ENCODE measurements around the gene TMEM72. TPM values are rescaled to one million over a fixed set of nuclear protein-coding genes. Genes with fewer than 3 reads are reported as not detected.
A peak's percentile ranks its signal among the peaks of the same experiment; 100 is the strongest.

The TMEM72 gene
- total and polyA plus RNA-seq, 2 of the 13 experiments (the other 11 are each of a cell fraction or from before 2014, with no cell fraction given), result 0.04 TPM; not detected in 1

DNA sequence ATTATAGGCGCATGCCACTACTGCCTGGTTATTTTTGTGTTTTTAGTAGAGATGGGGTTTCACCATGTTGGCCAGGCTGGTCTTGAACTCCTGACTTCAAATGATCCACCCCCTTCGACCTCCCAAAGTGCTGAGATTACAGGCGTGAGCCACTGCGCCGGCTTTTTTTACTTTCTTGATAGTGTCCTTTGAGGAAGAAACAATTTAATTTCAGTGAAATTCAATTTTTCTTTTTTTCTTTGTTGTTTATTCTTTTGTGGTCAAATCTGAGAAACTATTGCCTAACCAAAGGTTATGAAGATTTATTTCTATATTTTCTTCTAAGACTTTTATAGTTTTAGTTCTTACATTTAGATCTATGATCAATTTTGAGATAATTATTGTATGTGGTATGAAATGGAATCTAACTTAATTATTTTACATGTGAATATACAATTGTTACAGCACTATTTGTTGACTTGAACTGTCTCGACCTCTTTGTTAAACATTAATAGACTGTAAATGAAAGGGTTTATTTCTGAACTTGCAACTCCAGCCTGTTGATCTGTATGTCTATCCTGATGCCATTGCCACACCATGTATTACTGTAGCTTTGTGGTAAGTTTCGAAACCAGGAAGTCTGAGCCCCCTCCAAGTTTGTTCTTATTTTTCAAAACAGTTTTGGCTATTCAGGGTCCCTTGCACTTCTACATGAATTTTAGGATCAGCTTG lies 28.7 kb downstream of the TMEM72 start (continued):
- TF ChIP-seq, protein P1, sequence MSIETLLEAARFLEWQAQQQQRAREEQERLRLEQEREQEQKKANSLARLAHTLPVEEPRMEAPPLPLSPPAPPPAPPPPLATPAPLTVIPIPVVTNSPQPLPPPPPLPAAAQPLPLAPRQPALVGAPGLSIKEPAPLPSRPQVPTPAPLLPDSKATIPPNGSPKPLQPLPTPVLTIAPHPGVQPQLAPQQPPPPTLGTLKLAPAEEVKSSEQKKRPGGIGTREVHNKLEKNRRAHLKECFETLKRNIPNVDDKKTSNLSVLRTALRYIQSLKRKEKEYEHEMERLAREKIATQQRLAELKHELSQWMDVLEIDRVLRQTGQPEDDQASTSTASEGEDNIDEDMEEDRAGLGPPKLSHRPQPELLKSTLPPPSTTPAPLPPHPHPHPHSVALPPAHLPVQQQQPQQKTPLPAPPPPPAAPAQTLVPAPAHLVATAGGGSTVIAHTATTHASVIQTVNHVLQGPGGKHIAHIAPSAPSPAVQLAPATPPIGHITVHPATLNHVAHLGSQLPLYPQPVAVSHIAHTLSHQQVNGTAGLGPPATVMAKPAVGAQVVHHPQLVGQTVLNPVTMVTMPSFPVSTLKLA (IDR thresholded peaks at IDR 0.05), result no peak
- TF ChIP-seq ZNF331 (CRISPR knock-in tag; IDR thresholded peaks at IDR 0.05) (peak; percentile 74; the same call in 1 of the 2 replicates), ZNF335 (CRISPR knock-in tag; IDR thresholded peaks at IDR 0.05) (0 out of 2 replicates have a peak, but pooled peaks have one; percentile 44), GATA4 (IDR thresholded peaks at IDR 0.05; ENCODE audit: borderline replicate concordance, low read depth) (peak; percentile 58; the same call in 1 of the 2 replicates), HMGA1 (CRISPR knock-in tag; conservative IDR thresholded peaks at IDR 0.05) (no peak), LCORL (IDR thresholded peaks at IDR 0.05) (no peak), LCORL (CRISPR knock-in tag; IDR thresholded peaks at IDR 0.05) (peak; percentile 49; the same call in 1 of the 2 replicates), ZKSCAN8 (CRISPR knock-in tag; IDR thresholded peaks at IDR 0.05; ENCODE audit: borderline replicate concordance) (0 out of 2 replicates have a peak, but pooled peaks have one; percentile 34), FOSL2 (CRISPR knock-in tag; IDR thresholded peaks at IDR 0.05) (peak; percentile 47; the same call in 1 of the 2 replicates)

DNA sequence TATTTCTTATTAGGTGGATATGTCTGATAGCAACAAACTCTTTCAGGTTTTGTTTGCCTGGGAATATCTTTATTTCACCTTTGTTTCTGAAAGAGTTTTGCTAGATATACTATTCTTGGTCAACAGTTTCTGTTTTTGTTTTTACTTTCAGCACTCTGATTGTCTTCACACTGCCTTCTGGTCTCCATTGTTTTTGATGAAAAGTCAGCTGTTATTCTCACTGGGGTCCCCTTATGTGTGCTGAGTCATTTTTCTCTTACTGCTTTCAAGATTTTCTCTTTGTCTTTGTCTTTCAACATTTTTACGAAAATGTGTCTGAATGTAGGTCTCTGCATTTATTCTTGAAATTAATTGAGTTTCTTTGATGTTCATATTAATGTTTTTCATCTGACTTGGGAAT lies 33.2 kb downstream of the TMEM72 start:
- H3K27ac ChIP-seq (ENCODE audit: extremely low read length, insufficient read depth, low read length), result no peak overlapping the region
- no peaks in the 10 kb centered on the region for H4K20me1 ChIP-seq (ENCODE audit: insufficient read depth, low read length)
- no peaks in the 10 kb centered on the region for H3K79me2 ChIP-seq (ENCODE audit: insufficient read depth, low read length)
- peaks cover 61% of the 10 kb centered on the region for H3K4me1 ChIP-seq (ENCODE audit: insufficient read depth, low read length)
- H3K9me3 ChIP-seq (ENCODE audit: low read length), result peaks cover 8% of the 10 kb centered on the region
- 42% methylated on average over 1 of the region's 1 CpG for WGBS (ENCODE audit: low lambda C conversion rate)
- TF ChIP-seq, protein P2, sequence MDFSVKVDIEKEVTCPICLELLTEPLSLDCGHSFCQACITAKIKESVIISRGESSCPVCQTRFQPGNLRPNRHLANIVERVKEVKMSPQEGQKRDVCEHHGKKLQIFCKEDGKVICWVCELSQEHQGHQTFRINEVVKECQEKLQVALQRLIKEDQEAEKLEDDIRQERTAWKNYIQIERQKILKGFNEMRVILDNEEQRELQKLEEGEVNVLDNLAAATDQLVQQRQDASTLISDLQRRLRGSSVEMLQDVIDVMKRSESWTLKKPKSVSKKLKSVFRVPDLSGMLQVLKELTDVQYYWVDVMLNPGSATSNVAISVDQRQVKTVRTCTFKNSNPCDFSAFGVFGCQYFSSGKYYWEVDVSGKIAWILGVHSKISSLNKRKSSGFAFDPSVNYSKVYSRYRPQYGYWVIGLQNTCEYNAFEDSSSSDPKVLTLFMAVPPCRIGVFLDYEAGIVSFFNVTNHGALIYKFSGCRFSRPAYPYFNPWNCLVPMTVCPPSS (IDR thresholded peaks at IDR 0.05), result no peak
- TF ChIP-seq ZNF317 (CRISPR knock-in tag; IDR thresholded peaks at IDR 0.05), result peak; percentile 100
- TF ChIP-seq RXRA (CRISPR knock-in tag; IDR thresholded peaks at IDR 0.05), result no peak
- ATAC-seq, result no peak
- ChIA-PET POLR2A (interaction anchor here (0.9 kb wide), 2 partner anchors 9 to 20 kb away, joined by 3 to 4 read pairs; no protein-coding TSS in a partner anchor), CTCF (ENCODE audit: low intra/inter-chr PET ratio, low total read pairs) (no interaction called here)
- H3K27me3 ChIP-seq (ENCODE audit: control insufficient read depth in 1 of 2, insufficient read depth in 2 of 2, low read length in 2 of 2), result no peaks in the 10 kb centered on the region
- intact Hi-C loops (cut with micrococcal nuclease; ENCODE audit: unreplicated experiment) (no loop called here), in situ Hi-C loops (cut with HindIII; ENCODE audit: extremely low pct_ligation_motif_present, low pct_unique_long_range_greater_than_20kb) (no loop called here)
- no peak overlapping the region for H3K4me2 ChIP-seq (ENCODE audit: low read depth, low read length)
- FAIRE-seq, result no peak
- no peak overlapping the region for H3K9ac ChIP-seq (ENCODE audit: insufficient read depth, low read depth, low read length)
- DNase-seq (ENCODE audit: low spot score), result no peak
- no TSS peak for BruUV-seq (replicated peaks)
- no peak overlapping the region for H3K4me3 ChIP-seq (replicated peaks in 1 of 3; ENCODE audit: insufficient read depth in 1 of 3, low read depth in 2 of 3, low read length in 3 of 3)
- no peak overlapping the region for H2AFZ ChIP-seq (ENCODE audit: low read length)
- no peaks in the 10 kb centered on the region for H3K36me3 ChIP-seq (replicated peaks in 1 of 2; ENCODE audit: control insufficient read depth in 1 of 2, insufficient read depth in 2 of 2, low read length in 2 of 2)
